ENCODE results near the gene MYL11.
"Not testable (repeated sequence)": the region's sequence is repeated elsewhere in the genome, so short reads cannot be mapped to it uniquely, and the experiment has no call there.

MYL11 gene

DNA sequence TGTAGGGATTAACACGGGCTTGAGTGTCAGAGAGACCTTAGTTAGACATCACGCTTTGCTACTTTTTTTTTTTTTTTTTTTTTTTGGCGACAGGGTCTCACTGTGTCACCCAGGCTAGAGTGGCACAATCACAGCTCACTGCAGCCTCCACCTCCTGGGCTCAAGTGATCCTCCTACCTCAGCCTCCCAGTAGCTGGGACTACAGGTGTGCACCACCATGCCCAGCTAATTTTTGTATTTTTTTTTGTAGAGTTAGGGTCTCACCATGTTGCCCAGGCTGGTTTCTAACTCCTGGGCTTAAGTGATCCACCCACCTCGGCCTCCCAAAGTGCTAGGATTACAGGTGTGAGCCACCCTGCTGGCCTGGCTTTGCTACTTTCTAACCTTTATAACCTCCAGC lies 22.0 kb downstream of the MYL11 start:
- TF ChIP-seq SCRT1 (tag by site-specific recombination; IDR thresholded peaks at IDR 0.05; ENCODE audit: borderline replicate concordance) (peak; percentile 59; the same call in 1 of the 2 replicates), ZNF362 (tag by site-specific recombination; IDR thresholded peaks at IDR 0.05) (peak; percentile 79; the same call in 1 of the 2 replicates)
- POLR2A ChIA-PET: interaction anchor here (0.6 to 3.2 kb wide), 8 partner anchors 12 to 315 kb away, joined by 3 to 44 read pairs (median 16); partner anchors contain the start of genes CD2BP2, SEPTIN1, TBC1D10B and ZNF771
- H3K9me3 ChIP-seq (ENCODE audit: control insufficient read depth, insufficient read depth, low read depth, low read length); H3K27ac ChIP-seq (ENCODE audit: extremely low read depth, low read depth, low read length): not testable (repeated sequence)
- Histone ChIP-seq H3K36me3 (ENCODE audit: control insufficient read depth in 2 of 2, insufficient read depth in 1 of 2, low read length in 2 of 2) (peaks cover 0 to 27% of the 10 kb centered on the region in 2 experiments; a peak in 2 of 3 replicates), H3K4me1 (ENCODE audit: control insufficient read depth, insufficient read depth, low read length) (peaks cover 16% of the 10 kb centered on the region), H3K4me3 (ENCODE audit: low read depth, low read length) (peak overlapping the region; percentile 71; the same call in 1 of the 2 replicates)
- CTCF ChIA-PET: interaction anchor here (0.6 to 3.3 kb wide), 6 partner anchors 11 to 298 kb away, joined by 3 to 27 read pairs (median 4); partner anchors contain the start of genes DCTPP1 and ZNF771

DNA sequence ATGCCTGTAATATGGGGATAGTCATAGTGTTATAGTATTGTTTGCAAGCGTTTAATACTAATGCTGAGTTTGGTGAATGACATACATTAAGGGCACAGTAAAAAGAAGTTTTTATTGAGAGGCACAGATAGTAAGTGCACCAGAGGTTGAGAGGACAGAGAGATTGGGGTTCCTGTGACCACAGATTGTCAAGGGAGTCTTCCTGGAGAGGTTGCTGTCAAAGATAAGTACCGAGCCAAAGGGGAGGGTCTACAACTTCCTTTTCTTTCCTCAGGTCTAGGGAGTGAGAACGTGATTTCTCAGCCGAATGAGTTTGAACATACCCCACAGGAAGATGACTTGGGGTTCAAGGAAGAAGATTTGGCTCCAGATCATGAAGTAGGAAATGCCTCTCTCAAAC lies 22.5 kb downstream of the MYL11 start:
- H3K4me1 ChIP-seq (ENCODE audit: control insufficient read depth, insufficient read depth, low read length): peaks cover 16% of the 10 kb centered on the region
- CTCF ChIA-PET: interaction anchor here (0.6 to 3.0 kb wide), 4 partner anchors 12 to 218 kb away, joined by 3 to 7 read pairs (median 4); partner anchors contain the start of gene DCTPP1
- peaks cover 0 to 27% of the 10 kb centered on the region in 2 experiments; a peak in 2 of 3 replicates for H3K36me3 ChIP-seq (ENCODE audit: control insufficient read depth in 2 of 2, insufficient read depth in 1 of 2, low read length in 2 of 2)
- POLR2A ChIA-PET: interaction anchor here (0.6 to 3.2 kb wide), 6 partner anchors 11 to 315 kb away, joined by 3 to 44 read pairs (median 12); partner anchors contain the start of genes SEPTIN1, TBC1D10B and ZNF771
- H3K27ac ChIP-seq (ENCODE audit: extremely low read depth, low read depth, low read length): no peak overlapping the region
- no peak for TF ChIP-seq ZNF561 (tag by site-specific recombination; IDR thresholded peaks at IDR 0.05; ENCODE audit: borderline replicate concordance)
- H3K4me3 ChIP-seq (ENCODE audit: low read depth, low read length): no peak overlapping the region
- H3K9me3 ChIP-seq (ENCODE audit: control insufficient read depth, insufficient read depth, low read depth, low read length): no peaks in the 10 kb centered on the region

GRCh38 chr16:30397776-30398660 lies 23.4 kb downstream of the MYL11 start:
- ChIA-PET POLR2A (interaction anchor here (0.6 to 3.6 kb wide), 6 partner anchors 10 to 741 kb away, joined by 3 to 20 read pairs (median 6); partner anchors contain the start of genes CD2BP2, TBC1D10B and ZNF771), CTCF (interaction anchor here (0.6 to 1.2 kb wide), 6 partner anchors 9 to 218 kb away, joined by 3 to 5 read pairs (median 4); partner anchors contain the start of gene ZNF771)
- H3K27ac ChIP-seq (ENCODE audit: extremely low read depth, low read depth, low read length): no peak overlapping the region
- no peaks in the 10 kb centered on the region for H3K9me3 ChIP-seq (ENCODE audit: control insufficient read depth, insufficient read depth, low read depth, low read length)
- TF ChIP-seq ZNF16 (tag by site-specific recombination; IDR thresholded peaks at IDR 0.05; ENCODE audit: low read depth) (no peak), ZNF768 (tag by site-specific recombination; IDR thresholded peaks at IDR 0.05) (no peak), SP2 (tag by site-specific recombination; IDR thresholded peaks at IDR 0.05) (no peak), ZNF777 (tag by site-specific recombination; IDR thresholded peaks at IDR 0.05; ENCODE audit: borderline replicate concordance) (no peak), ZSCAN23 (tag by site-specific recombination; IDR thresholded peaks at IDR 0.05) (no peak), PATZ1 (tag by site-specific recombination; IDR thresholded peaks at IDR 0.05) (peak; percentile 38; the same call in 1 of the 2 replicates), ZBTB20 (tag by site-specific recombination; IDR thresholded peaks at IDR 0.05) (no peak), ZNF791 (tag by site-specific recombination; IDR thresholded peaks at IDR 0.05) (no peak)
- H3K36me3 ChIP-seq (ENCODE audit: control insufficient read depth in 2 of 2, insufficient read depth in 1 of 2, low read length in 2 of 2): peaks cover 0 to 27% of the 10 kb centered on the region in 2 experiments; a peak in 2 of 3 replicates
- H3K4me3 ChIP-seq (ENCODE audit: low read depth, low read length): no peak overlapping the region
- peaks cover 16% of the 10 kb centered on the region for H3K4me1 ChIP-seq (ENCODE audit: control insufficient read depth, insufficient read depth, low read length)

All from HEK293 (cell line).